Stimulated activated CD8-positive, alpha-beta memory T cell treated with anti-CD3 and anti-CD28 coated beads, Interleukin-15, amount 100 ng/mL, for 1 hour (primary cell): ENCODE measurements around the gene NPR2.

ENCODE experiments used
- DNase-seq: peaks from one replicate; pipeline ENCODE4 v3.0.0-alpha.2; 2020; ENCODE audit warnings: low read depth

Gene NPR2

GRCh38 chr9:35834260-35835215, 43.1 kb downstream of the NPR2 start:
- DNase-seq = no peak

DNA sequence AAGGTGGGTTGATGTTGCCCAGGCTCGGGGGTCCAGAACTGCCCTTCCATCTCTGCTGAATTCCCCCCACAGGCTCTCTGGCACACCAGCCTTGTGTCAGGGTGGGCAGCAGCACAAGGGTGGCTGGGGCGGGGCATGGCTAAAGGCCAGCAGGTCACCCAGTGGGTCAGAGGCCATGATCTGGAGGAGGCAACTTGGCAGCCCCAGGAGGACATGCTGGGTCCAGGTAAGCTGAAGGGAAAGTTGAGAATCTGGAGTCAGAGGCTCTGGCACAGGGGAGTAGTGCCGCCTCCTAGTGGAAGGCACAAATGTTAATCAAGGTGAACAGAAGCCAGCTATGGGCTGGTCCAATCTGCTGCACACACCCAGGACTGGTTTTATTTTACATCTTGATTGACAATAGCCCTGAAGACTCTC, 43.8 kb downstream of the NPR2 start:
- DNase-seq = no peak

- DNase-seq = no peak
Observed at GRCh38 chr9:35835766-35836165, 44.4 kb downstream of the NPR2 start.

GRCh38 chr9:35836595-35836994, 45.2 kb downstream of the NPR2 start:
- DNase-seq = no peak

DNA sequence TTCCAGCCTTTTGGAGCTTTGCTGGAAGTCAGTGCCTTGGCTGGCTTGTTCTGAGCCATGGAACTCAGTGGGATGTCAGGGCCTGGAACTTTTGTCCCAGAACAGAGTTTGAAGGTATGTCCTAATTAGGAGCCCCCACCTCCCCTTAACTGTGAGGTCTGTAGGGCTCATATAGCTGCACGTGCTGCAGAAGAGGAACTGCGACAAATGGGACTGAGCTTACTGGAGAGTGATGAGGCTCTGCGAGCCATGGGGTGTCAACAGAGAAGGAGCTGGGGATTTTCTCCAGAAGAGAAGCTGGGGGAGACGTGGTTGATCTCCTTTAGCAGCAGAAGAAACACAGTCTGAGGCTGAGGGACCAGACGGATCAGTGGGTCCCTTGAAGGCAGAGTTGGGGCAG, 48.5 kb downstream of the NPR2 start:
- DNase-seq = no peak

DNA sequence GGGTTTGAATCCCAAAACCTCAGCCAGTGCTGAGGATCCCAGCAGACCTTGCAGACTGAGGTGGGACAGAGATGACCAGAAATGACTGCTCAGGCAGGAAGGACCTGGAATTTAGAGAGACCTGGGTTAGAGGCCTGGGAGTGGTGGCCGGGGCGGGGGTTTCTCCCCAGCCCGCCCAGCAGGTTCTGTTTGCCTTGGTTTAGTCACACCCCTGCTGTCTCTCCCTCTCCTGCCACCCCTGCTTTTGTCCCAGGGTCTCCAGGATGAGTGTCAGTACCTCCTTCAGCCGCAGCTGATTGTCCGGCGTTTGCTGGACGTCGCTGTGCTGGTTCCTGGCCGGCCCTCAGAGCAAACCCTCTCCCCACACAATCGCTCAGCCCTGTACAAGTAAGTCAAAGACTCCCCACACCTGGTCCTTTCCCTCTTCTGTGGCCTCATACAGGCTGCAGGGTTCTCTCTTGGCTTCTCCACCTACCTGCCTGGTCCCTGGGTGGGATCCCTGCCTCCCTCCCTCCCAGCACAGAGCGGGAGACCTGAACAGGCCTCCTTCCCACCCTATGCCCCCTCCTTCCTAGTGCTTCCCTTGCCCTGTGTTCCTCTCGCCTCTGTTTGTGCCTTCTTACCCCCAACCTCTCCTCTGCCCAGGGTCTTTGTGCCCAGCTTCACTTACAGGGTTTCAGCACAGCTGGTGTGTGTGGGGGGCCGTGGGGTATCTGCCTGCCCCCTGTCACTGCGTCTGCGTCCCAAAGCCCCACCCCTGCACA, 49.7 kb downstream of the NPR2 start:
- no peak for DNase-seq

DNA sequence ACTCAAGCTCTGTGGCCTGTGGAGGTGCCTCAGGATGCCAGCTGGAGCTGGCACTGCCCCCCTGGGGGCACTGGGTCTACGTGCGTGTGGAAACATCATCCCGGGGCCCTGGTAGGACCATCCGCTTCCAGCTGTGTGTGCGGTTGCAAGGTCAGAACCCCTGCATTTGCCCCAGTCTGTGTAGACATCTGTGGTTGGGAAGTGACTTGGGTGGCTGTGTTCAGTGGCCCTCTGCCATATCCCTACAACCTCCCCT, 50.2 kb downstream of the NPR2 start:
- DNase-seq = no peak

DNA sequence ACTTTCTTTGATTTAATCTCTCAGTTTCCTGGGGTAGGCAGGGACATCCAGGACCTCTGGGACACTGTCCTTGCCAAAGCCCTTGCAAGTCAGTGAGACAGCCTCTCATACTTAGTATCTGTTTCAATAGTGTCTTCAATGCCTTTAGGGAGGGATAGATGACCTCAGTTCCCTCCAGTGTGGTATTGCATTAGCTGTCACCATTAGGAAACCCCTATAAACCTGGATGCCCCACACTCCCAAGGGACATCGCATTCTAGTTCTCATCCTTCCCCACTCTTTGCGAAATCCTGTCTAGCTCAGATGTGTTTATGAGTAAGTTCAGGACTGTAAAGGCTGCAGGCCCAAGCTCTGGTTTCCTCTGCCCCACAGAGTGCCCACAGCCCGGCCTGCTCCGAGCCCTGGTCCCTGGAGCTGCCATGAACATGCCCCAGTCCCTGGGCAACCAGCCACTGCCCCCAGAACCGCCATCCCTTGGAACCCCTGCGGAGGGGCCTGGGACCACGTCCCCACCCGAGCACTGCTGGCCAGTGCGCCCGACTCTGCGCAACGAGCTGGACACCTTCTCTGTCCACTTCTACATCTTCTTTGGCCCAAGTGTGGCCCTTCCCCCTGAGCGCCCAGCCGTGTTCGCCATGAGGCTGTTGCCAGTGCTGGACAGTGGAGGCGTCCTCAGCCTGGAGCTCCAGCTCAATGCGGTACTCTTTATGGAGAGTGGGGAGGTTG, 50.8 kb downstream of the NPR2 start:
- DNase-seq = no peak

- no peak for DNase-seq
Observed at GRCh38 chr9:35842795-35843194, 51.4 kb downstream of the NPR2 start.

DNA sequence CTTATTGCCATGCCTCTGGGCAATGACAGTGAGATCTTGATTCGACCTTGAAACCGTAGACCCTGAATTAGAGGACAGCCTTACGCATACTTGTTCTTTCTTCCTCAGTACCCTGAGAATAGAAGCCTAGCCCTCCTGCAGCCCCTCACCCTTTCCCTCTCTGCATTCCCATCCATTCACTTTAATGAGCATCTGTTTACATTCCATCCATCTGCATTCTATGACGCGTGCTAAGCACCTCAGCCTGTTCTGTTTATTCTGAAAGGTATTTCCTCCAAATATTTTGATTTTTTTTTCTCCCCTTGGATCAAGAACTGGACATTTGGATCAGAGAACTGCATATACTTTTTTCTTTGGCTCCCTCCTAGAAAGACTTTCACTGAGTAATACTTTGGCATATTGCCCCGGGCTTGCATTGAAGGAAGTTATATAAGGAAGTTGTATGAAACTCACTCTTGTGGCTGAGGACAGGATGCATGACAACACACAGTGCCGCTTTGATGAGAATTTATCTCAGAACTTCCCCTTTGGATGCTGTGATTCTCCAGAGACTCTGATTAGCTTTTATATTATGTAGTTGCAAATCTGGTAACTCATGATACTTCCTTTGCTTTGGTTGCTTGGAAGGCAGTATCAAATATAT, 53.4 kb downstream of the NPR2 start:
- DNase-seq = no peak

- DNase-seq = no peak
Observed at GRCh38 chr9:35845824-35846771, 54.7 kb downstream of the NPR2 start.

DNA sequence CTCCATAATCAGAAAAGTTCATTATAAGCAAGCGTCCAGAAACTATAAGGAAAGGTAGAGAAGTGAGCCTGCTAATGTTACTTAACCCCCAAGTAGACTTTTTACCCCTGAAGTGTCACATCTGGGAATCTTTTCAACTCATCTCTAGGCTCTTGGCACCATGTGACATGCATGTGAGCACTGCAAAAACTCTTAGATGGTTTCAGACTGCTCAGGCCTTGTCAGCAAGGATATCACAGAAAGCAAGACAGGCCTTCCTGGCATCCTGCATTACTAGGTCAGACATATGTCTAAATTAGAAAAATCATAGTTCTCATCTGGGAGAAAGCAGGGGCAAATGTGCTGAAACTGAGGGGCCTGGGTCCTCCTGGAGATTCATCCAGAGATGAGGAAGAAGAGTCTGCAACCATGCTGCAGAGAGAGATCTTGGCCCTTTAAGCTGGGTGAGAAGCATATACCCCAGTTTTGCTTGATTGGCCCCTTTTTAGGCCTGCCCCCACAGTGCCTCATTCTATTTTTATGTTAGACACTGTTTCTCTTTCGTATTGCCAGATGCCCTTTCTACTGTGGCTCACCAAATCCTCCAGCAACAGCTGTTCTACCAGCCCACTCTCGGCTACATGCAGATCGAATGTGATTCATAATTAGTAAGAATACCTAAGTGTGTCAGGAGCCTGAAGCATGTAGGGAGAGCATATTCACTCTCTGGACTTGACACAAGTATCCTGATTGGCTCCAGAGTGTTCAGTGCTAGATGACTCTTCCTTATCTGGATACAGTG, 56.6 kb downstream of the NPR2 start:
- DNase-seq = no peak

GRCh38 chr9:35852267-35852815, 61.0 kb downstream of the NPR2 start:
- DNase-seq = no peak

DNA sequence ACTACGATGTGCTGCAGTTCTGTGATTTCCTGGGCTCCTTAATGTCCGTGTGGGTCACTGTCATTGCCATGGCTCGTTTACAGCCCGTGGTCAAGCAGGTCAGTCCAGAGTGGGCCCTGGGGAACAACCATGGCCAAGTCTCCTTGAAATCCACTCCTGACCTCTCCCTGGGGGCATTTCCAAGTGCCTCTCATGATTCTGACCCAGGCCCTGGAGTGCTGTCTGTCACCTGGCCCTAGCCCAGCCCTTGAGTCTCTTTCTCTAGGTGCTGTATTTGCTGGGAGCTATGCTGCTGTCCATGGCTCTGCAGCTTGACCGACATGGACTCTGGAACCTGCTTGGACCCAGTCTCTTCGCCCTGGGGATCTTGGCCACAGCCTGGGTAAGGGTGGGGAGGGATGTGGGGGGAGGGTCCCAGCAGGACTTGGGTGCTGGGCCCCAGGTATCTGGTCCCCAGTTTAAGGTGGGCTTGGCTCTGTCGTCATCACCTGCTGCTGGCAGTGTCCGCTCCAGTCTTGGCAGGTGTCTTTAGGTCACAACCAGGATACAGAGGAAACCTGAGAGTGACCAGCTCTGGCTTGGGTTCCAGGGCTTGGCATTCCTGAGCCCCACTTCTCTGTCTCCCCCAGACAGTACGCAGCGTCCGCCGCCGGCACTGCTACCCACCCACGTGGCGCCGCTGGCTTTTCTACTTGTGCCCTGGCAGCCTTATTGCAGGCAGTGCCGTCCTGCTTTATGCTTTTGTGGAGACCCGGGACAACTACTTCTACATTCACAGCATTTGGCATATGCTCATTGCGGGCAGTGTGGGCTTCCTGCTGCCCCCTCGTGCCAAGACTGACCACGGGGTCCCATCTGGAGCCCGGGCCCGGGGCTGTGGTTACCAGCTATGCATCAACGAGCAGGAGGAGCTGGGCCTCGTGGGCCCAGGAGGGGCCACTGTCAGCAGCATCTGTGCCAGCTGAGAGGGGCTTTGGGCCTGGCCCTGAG, 61.8 kb downstream of the NPR2 start:
- DNase-seq = no peak

DNA sequence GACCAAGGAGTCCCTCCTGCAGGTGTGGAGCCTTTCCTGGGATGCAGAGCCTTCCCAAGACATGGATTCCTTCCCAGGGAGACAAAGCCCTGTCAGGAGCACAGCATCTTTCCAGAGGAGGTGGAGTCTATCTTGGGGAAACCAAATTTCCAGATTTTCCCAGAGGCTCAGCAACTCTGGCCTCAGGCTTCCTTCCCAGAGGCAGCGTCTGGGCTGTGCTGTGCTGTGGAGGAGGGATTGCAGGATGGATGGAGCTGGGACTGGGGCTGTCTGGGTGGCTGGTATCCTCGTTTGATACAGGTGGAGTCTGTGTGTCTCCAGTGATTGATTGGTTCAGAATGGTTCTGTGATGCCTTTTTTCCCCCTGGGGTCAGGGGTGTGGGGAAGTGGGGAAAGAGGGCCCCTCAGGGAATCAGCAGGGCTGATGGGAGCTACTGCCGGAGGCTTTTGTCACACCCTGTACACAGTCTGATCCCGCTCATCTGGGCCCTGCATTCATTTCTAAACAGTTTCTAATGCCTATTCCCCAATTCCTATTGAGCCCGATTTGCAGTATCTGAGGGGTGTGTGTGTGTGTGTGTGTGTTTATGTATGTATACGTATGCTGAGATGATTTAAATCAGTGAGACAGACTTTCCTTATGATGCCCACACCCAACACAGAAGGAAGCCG, 62.8 kb downstream of the NPR2 start:
- no peak for DNase-seq

- no peak for DNase-seq
Observed at GRCh38 chr9:35856206-35856605, 64.8 kb downstream of the NPR2 start.

GRCh38 chr9:35856882-35857281, 65.5 kb downstream of the NPR2 start:
- DNase-seq = no peak

GRCh38 chr9:35858458-35858857, 67.1 kb downstream of the NPR2 start:
- no peak for DNase-seq
